ENCODE results near the gene CRYBA2. TPM values are rescaled to one million over a fixed set of nuclear protein-coding genes. Genes with fewer than 3 reads are reported as not detected.
A peak's percentile ranks its signal among the peaks of the same experiment; 100 is the strongest.

CRYBA2 gene
- total RNA-seq, 2 donors from 2014 or later: not detected

GRCh38 chr2:218985021-218985324 is 8.2 kb downstream of the CRYBA2 start, which contains the start of gene FEV:
FEV (minus strand) TSS chr2:218985184; CDS start chr2:218985075, 109 bp downstream.
- peaks cover 6% of the 10 kb centered on the region for H3K4me1 Mint-ChIP-seq
- H3K9me3 Mint-ChIP-seq: no peaks in the 10 kb centered on the region
- peaks cover 6% of the 10 kb centered on the region for H3K36me3 Mint-ChIP-seq (ENCODE audit: low read depth)
- H3K27ac Mint-ChIP-seq: no peak within 1 kb of the TSS
- H3K27me3 Mint-ChIP-seq: peaks cover 69% of the 10 kb centered on the region
- no peak within 1 kb of the TSS for H3K4me3 Mint-ChIP-seq
- no peak for ATAC-seq (replicated peaks)

- Mint-ChIP-seq H3K36me3 (ENCODE audit: low read depth) (peaks cover 6% of the 10 kb centered on the region), H3K27ac (no peak overlapping the region), H3K4me1 (peaks cover 6% of the 10 kb centered on the region), H3K9me3 (no peaks in the 10 kb centered on the region), H3K4me3 (no peak overlapping the region), H3K27me3 (peaks cover 64% of the 10 kb centered on the region)
- ATAC-seq (replicated peaks): no peak
Observed at GRCh38 chr2:218984239-218985020, 8.8 kb downstream of the CRYBA2 start.

- peaks cover 60% of the 10 kb centered on the region for H3K27me3 Mint-ChIP-seq
- H3K27ac Mint-ChIP-seq: no peak overlapping the region
- no peak overlapping the region for H3K4me3 Mint-ChIP-seq
- H3K36me3 Mint-ChIP-seq (ENCODE audit: low read depth): peaks cover 6% of the 10 kb centered on the region
- H3K4me1 Mint-ChIP-seq: peaks cover 6% of the 10 kb centered on the region
- no peaks in the 10 kb centered on the region for H3K9me3 Mint-ChIP-seq
- no peak for ATAC-seq (replicated peaks)
Observed at GRCh38 chr2:218983934-218984238, 9.3 kb downstream of the CRYBA2 start.

GRCh38 chr2:218983263-218983933 is 9.8 kb downstream of the CRYBA2 start:
- no peak for ATAC-seq (replicated peaks)
- H3K36me3 Mint-ChIP-seq (ENCODE audit: low read depth): peaks cover 6% of the 10 kb centered on the region
- H3K27me3 Mint-ChIP-seq: peaks cover 58% of the 10 kb centered on the region
- H3K4me1 Mint-ChIP-seq: peaks cover 6% of the 10 kb centered on the region
- no peaks in the 10 kb centered on the region for H3K9me3 Mint-ChIP-seq
- H3K4me3 Mint-ChIP-seq: no peak overlapping the region
- H3K27ac Mint-ChIP-seq: no peak overlapping the region

- Mint-ChIP-seq H3K27ac (no peak overlapping the region), H3K4me1 (peaks cover 6% of the 10 kb centered on the region), H3K36me3 (ENCODE audit: low read depth) (peaks cover 6% of the 10 kb centered on the region), H3K4me3 (peak overlapping the region; percentile 53), H3K9me3 (no peaks in the 10 kb centered on the region), H3K27me3 (peaks cover 57% of the 10 kb centered on the region)
- ATAC-seq (replicated peaks): no peak
Observed at GRCh38 chr2:218982586-218983262, 10.5 kb downstream of the CRYBA2 start.

- Mint-ChIP-seq H3K36me3 (ENCODE audit: low read depth) (peaks cover 6% of the 10 kb centered on the region), H3K4me1 (peaks cover 6% of the 10 kb centered on the region), H3K4me3 (peak overlapping the region; percentile 53), H3K9me3 (no peaks in the 10 kb centered on the region), H3K27me3 (peaks cover 55% of the 10 kb centered on the region), H3K27ac (no peak overlapping the region)
- ATAC-seq (replicated peaks): peak; percentile 42
Observed at GRCh38 chr2:218981881-218982585, 11.2 kb downstream of the CRYBA2 start.

GRCh38 chr2:218981390-218981880 is 11.8 kb downstream of the CRYBA2 start:
- H3K4me3 Mint-ChIP-seq: peak overlapping the region; percentile 76
- ATAC-seq (replicated peaks): no peak

GRCh38 chr2:218980735-218981389 is 12.4 kb downstream of the CRYBA2 start:
- Mint-ChIP-seq H3K27me3 (peaks cover 54% of the 10 kb centered on the region), H3K9me3 (no peaks in the 10 kb centered on the region), H3K4me1 (peaks cover 6% of the 10 kb centered on the region), H3K27ac (no peak overlapping the region), H3K36me3 (ENCODE audit: low read depth) (peaks cover 6% of the 10 kb centered on the region), H3K4me3 (peak overlapping the region; percentile 76)
- ATAC-seq (replicated peaks): no peak

More at GRCh38 chr2:218981390-218981880, 11.8 kb downstream of the CRYBA2 start:
- Mint-ChIP-seq H3K36me3 (ENCODE audit: low read depth) (peaks cover 6% of the 10 kb centered on the region), H3K27me3 (peaks cover 55% of the 10 kb centered on the region), H3K4me1 (peaks cover 6% of the 10 kb centered on the region), H3K27ac (no peak overlapping the region), H3K9me3 (no peaks in the 10 kb centered on the region)

GRCh38 chr2:218979846-218980734 is 13.1 kb downstream of the CRYBA2 start:
- peak overlapping the region; percentile 76 for H3K4me3 Mint-ChIP-seq
- ATAC-seq (replicated peaks): peak; percentile 94
- H3K9me3 Mint-ChIP-seq: no peaks in the 10 kb centered on the region
- peaks cover 6% of the 10 kb centered on the region for H3K4me1 Mint-ChIP-seq
- H3K27ac Mint-ChIP-seq: no peak overlapping the region
- H3K36me3 Mint-ChIP-seq (ENCODE audit: low read depth): peaks cover 6% of the 10 kb centered on the region
- peaks cover 58% of the 10 kb centered on the region for H3K27me3 Mint-ChIP-seq

GRCh38 chr2:218975060-218975777 is 18.0 kb downstream of the CRYBA2 start:
- Mint-ChIP-seq H3K4me3 (no peak overlapping the region), H3K9me3 (no peaks in the 10 kb centered on the region), H3K4me1 (no peaks in the 10 kb centered on the region), H3K36me3 (ENCODE audit: low read depth) (no peaks in the 10 kb centered on the region), H3K27me3 (peaks cover 61% of the 10 kb centered on the region), H3K27ac (no peak overlapping the region)
- ATAC-seq (replicated peaks): no peak

GRCh38 chr2:218970894-218971293 is 22.3 kb downstream of the CRYBA2 start:
- H3K27me3 Mint-ChIP-seq: peaks cover 59% of the 10 kb centered on the region
- H3K4me3 Mint-ChIP-seq: no peak overlapping the region
- no peaks in the 10 kb centered on the region for H3K4me1 Mint-ChIP-seq
- ATAC-seq (replicated peaks): no peak
- no peak overlapping the region for H3K27ac Mint-ChIP-seq
- H3K36me3 Mint-ChIP-seq (ENCODE audit: low read depth): no peaks in the 10 kb centered on the region
- H3K9me3 Mint-ChIP-seq: no peaks in the 10 kb centered on the region

- no peak for ATAC-seq (replicated peaks)
- peaks cover 5% of the 10 kb centered on the region for H3K36me3 Mint-ChIP-seq (ENCODE audit: low read depth)
- H3K4me3 Mint-ChIP-seq: no peak overlapping the region
- no peak overlapping the region for H3K27ac Mint-ChIP-seq
- H3K9me3 Mint-ChIP-seq: no peaks in the 10 kb centered on the region
- H3K4me1 Mint-ChIP-seq: peaks cover 7% of the 10 kb centered on the region
- H3K27me3 Mint-ChIP-seq: peaks cover 50% of the 10 kb centered on the region
Observed at GRCh38 chr2:218964041-218964771, 29.0 kb downstream of the CRYBA2 start.

All from activated T-helper 17 cell treated with anti-CD3 and anti-CD28 coated beads, Interleukin-2, amount 50 U/mL, for 72 hours (primary cell).